Smooth muscle cell (in vitro differentiated cells): ENCODE measurements around the gene FHIT. TPM values are rescaled to one million over a fixed set of nuclear protein-coding genes. Genes with fewer than 3 reads are reported as not detected.

ENCODE experiments used
- DNase-seq: peaks from one replicate; lab custom pipeline; 2025; ENCODE audit not compliant: unreplicated experiment; lab: John Stamatoyannopoulos, UW
- H2AFZ ChIP-seq: fragments of 200-600 bp; sonication (generic); 2 replicates; pipeline ENCODE4 v1.6.0; 2016; ENCODE audit warnings: antibody characterized with exemption, low read depth, mild to moderate bottlenecking
- H3F3A ChIP-seq: fragments of 200-600 bp; sonication (generic); 2 replicates; pipeline ENCODE4 v1.6.0; 2017; ENCODE audit warnings: antibody characterized with exemption, low read depth
- H3K27ac ChIP-seq: fragments of 200-600 bp; sonication (generic); 2 replicates; pipeline ENCODE4 v1.5.1; 2016; ENCODE audit warnings: low read depth, mild to moderate bottlenecking
- H3K27me3 ChIP-seq: fragments of 200-600 bp; sonication (generic); 2 replicates; pipeline ENCODE4 v1.6.1; 2016; ENCODE audit warnings: low read depth, mild to moderate bottlenecking
- H3K36me3 ChIP-seq: fragments of 200-600 bp; sonication (generic); 2 replicates; pipeline ENCODE4 v1.5.1; 2016; ENCODE audit warnings: low read depth
- H3K4me1 ChIP-seq: fragments of 200-600 bp; sonication (generic); 2 replicates; pipeline ENCODE4 v1.5.1; 2016; ENCODE audit warnings: low read depth
- H3K4me2 ChIP-seq: fragments of 200-600 bp; sonication (generic); 2 replicates; pipeline ENCODE4 v1.6.0; 2016; ENCODE audit warnings: mild to moderate bottlenecking
- H3K4me3 ChIP-seq: fragments of 200-600 bp; sonication (generic); 2 replicates; pipeline ENCODE4 v1.5.1; 2016; ENCODE audit warnings: mild to moderate bottlenecking
- H3K79me2 ChIP-seq: fragments of 200-600 bp; sonication (generic); 2 replicates; pipeline ENCODE4 v1.6.0; 2016; ENCODE audit warnings: low read depth, mild to moderate bottlenecking
- H3K9ac ChIP-seq: fragments of 200-600 bp; sonication (generic); 2 replicates; pipeline ENCODE4 v1.6.0; 2016; ENCODE audit warnings: low read depth
- H3K9me3 ChIP-seq: fragments of 200-600 bp; sonication (generic); replicated peaks from 2 replicates; pipeline ENCODE4 v1.5.1; 2016; ENCODE audit warnings: low read depth
- H4K20me1 ChIP-seq: fragments of 200-600 bp; sonication (generic); 2 replicates; pipeline ENCODE4 v1.6.0; 2016; ENCODE audit warnings: low read depth
- CTCF ChIP-seq: fragments of 200-600 bp; sonication (generic); IDR thresholded peaks from 2 replicates; pipeline ENCODE4 v1.5.1; 2017; ENCODE audit warnings: borderline replicate concordance, mild to moderate bottlenecking, antibody characterized with exemption; ENCODE audit not compliant: insufficient read depth, poor library complexity, severe bottlenecking
- WGBS: methylation state at CpG from one replicate; pipeline ENCODE4 v1.1.7; 2016; ENCODE audit warnings: low lambda C conversion rate; 5-methylcytosine and 5-hydroxymethylcytosine counted together
- polyA plus RNA-seq: library from polyadenylated mRNA; unstranded; fragments of >200 nt; fragmentation: Nextera tagmentation; extraction: Ambion mirVana; gene quantifications from 2 replicates; pipeline ENCODE4 v1.2.1, GENCODE V29; 2016
- total RNA-seq: library from RNA; depleted of rRNA; stranded (reverse); fragments of >200 nt; gene quantifications from 2 replicates; pipeline ENCODE4 v1.2.3, GENCODE V29; 2014

Gene FHIT
- total and polyA plus RNA-seq, 2 experiments from 2014 or later, result 5.9 to 6.7 TPM

GRCh38 chr3:60573494-60573893 lies 677.8 kb downstream of the FHIT start:
- DNase-seq, result no peak
- Histone ChIP-seq H3K4me1 (peaks cover 14% of the 10 kb centered on the region), H3K27me3 (no peaks in the 10 kb centered on the region), H3K4me3 (no peak overlapping the region), H3K27ac (peak overlapping the region; percentile 30), H4K20me1 (no peaks in the 10 kb centered on the region), H3K36me3 (no peaks in the 10 kb centered on the region), H3K9ac (no peak overlapping the region), H3K79me2 (no peaks in the 10 kb centered on the region), H3K9me3 (no peaks in the 10 kb centered on the region), H3F3A (no peaks in the 10 kb centered on the region), H2AFZ (no peak overlapping the region), H3K4me2 (no peak overlapping the region)
- 64% methylated on average over 9 of the region's 9 CpGs for WGBS
- no peak for TF ChIP-seq CTCF

GRCh38 chr3:60571511-60571910 lies 679.7 kb downstream of the FHIT start:
- Histone ChIP-seq H3F3A (no peaks in the 10 kb centered on the region), H3K9me3 (no peaks in the 10 kb centered on the region), H3K4me2 (no peak overlapping the region), H3K4me3 (no peak overlapping the region), H3K27ac (no peak overlapping the region), H3K9ac (no peak overlapping the region), H4K20me1 (no peaks in the 10 kb centered on the region), H3K79me2 (no peaks in the 10 kb centered on the region), H3K4me1 (peaks cover 14% of the 10 kb centered on the region), H2AFZ (no peak overlapping the region), H3K27me3 (no peaks in the 10 kb centered on the region), H3K36me3 (no peaks in the 10 kb centered on the region)
- DNase-seq, result no peak
- no peak for TF ChIP-seq CTCF
- 91% methylated on average over 2 of the region's 2 CpGs for WGBS

GRCh38 chr3:60557122-60557521 lies 694.1 kb downstream of the FHIT start:
- Histone ChIP-seq H3K27me3 (no peaks in the 10 kb centered on the region), H3K79me2 (no peaks in the 10 kb centered on the region), H3F3A (peaks cover 6% of the 10 kb centered on the region), H3K9me3 (no peaks in the 10 kb centered on the region), H4K20me1 (no peaks in the 10 kb centered on the region), H3K4me2 (no peak overlapping the region), H3K9ac (no peak overlapping the region), H3K36me3 (no peaks in the 10 kb centered on the region), H3K4me3 (no peak overlapping the region), H3K4me1 (peaks cover 30% of the 10 kb centered on the region), H2AFZ (no peak overlapping the region), H3K27ac (no peak overlapping the region)
- WGBS, result 98% methylated on average over 3 of the region's 3 CpGs
- no peak for DNase-seq
- no peak for TF ChIP-seq CTCF

GRCh38 chr3:60555686-60556354 lies 695.4 kb downstream of the FHIT start:
- no peak for DNase-seq
- Histone ChIP-seq H3K9ac (no peak overlapping the region), H3K36me3 (no peaks in the 10 kb centered on the region), H3F3A (peaks cover 11% of the 10 kb centered on the region), H3K79me2 (no peaks in the 10 kb centered on the region), H3K27ac (peak overlapping the region; percentile 39), H3K4me1 (peaks cover 30% of the 10 kb centered on the region), H3K4me2 (peak overlapping the region; percentile 48), H2AFZ (no peak overlapping the region), H3K27me3 (no peaks in the 10 kb centered on the region), H3K4me3 (no peak overlapping the region), H4K20me1 (no peaks in the 10 kb centered on the region), H3K9me3 (no peaks in the 10 kb centered on the region)
- WGBS, result 47% methylated on average over 4 of the region's 4 CpGs
- TF ChIP-seq CTCF, result no peak
